ENCODE measurements around the gene RFX3.

RFX3 gene

DNA sequence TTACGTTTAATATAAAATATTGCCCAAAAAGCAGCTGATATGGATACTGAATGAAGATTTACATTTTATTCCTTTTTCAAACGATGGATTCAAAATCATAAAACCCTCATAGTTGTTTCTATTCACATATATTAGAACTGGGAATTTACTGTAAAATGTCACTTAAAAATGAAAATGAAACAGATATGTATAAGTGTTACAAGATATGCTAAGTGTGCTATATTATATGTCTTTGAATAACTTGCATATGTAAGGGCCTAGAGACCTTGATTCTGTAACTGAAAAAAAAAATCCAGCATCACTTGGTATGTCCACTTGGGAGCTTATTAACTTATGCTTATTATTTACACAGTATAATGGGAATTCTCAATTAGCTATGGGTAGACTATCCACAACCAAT, 43.2 kb downstream of the RFX3 start:
- DNase-seq (ENCODE audit: low read depth), result no peak
- H3K4me3 ChIP-seq (ENCODE audit: control insufficient read depth, low read depth, low read length), result no peak overlapping the region
- TF ChIP-seq, protein P1, sequence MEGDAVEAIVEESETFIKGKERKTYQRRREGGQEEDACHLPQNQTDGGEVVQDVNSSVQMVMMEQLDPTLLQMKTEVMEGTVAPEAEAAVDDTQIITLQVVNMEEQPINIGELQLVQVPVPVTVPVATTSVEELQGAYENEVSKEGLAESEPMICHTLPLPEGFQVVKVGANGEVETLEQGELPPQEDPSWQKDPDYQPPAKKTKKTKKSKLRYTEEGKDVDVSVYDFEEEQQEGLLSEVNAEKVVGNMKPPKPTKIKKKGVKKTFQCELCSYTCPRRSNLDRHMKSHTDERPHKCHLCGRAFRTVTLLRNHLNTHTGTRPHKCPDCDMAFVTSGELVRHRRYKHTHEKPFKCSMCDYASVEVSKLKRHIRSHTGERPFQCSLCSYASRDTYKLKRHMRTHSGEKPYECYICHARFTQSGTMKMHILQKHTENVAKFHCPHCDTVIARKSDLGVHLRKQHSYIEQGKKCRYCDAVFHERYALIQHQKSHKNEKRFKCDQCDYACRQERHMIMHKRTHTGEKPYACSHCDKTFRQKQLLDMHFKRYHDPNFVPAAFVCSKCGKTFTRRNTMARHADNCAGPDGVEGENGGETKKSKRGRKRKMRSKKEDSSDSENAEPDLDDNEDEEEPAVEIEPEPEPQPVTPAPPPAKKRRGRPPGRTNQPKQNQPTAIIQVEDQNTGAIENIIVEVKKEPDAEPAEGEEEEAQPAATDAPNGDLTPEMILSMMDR (IDR thresholded peaks at IDR 0.05; ENCODE audit: control insufficient read depth, insufficient read depth, low read depth, low read length, missing control alignments), result no peak

DNA sequence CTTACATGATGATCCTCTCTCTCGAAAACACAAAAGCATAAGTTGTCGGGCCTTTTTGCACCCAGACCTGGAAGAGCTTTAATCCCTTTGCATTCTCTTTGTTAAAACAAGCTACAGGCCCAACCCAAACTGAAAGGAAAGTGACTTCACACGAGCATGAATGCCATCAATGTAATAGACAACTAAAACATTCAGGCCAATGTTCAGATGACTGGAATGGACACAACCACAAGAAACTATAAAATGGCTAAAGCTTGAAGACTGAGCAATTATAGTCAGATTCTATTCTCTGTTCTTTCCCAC, 45.5 kb downstream of the RFX3 start:
- no peak overlapping the region for H3K4me3 ChIP-seq (ENCODE audit: control insufficient read depth, low read depth, low read length)
- no peak for DNase-seq (ENCODE audit: low read depth)
- TF ChIP-seq, protein P1 (IDR thresholded peaks at IDR 0.05; ENCODE audit: control insufficient read depth, insufficient read depth, low read depth, low read length, missing control alignments), result no peak

DNA sequence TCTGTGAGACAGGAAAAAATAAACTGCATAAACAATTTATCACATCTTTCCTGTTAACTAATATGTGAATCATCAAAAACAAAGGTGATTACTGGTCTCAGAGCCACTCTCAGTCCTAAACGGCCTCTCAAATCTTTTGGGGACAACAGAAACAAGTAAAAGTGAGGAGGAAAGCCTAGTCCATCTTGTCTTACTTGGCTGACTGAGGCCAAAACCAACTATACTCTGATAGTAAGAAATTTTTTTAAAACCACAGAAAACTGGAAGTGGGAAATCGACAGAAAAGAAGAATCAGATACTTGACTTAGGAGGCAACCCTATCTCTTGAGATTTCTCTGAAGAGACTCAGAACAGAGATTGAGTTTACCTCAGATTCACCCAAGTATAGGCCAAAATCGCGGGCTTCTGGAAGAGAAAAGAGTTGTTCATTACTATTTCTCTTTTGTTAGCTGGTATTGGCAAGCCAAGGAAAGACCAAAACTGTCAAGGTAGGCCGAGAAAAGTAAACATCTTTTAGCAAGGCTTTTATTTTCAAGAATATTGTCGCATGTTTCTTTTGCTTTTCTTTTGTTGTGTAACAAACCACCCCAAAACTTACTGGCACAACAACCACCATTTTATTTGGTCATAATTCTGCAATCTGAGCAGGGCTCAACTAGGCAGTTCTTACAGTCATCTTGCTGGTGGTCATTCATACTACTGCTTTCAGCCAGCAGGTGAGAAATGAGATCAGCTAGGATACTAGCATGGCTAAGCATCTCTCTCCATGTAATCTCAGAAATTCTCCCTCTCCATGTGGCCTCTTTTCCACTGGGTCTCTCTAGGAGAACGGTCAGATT, 46.1 kb downstream of the RFX3 start:
- H3K4me3 ChIP-seq (ENCODE audit: control insufficient read depth, low read depth, low read length), result no peak overlapping the region
- TF ChIP-seq, protein P1 (IDR thresholded peaks at IDR 0.05; ENCODE audit: control insufficient read depth, insufficient read depth, low read depth, low read length, missing control alignments), result no peak
- no peak for DNase-seq (ENCODE audit: low read depth)

DNA sequence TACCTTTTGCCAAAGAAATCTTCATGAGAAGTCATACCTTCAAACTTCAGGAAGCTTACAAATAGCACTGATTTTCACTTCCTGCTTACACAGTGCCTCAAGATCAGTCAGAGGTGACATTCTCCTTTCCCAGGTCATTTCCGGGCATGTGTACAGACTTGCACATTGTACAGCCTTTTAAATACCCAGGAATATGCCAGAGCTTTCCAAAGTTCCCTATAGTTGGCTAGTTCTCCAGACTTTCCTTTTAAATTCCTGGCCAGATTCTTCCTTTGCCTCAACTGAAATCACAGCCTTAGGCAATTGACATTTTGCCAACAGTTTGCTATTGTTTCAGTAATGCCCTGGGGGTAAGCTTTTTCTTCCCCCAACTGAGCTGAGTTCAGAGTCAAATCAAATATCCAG, 47.2 kb downstream of the RFX3 start:
- TF ChIP-seq, protein P1 (IDR thresholded peaks at IDR 0.05; ENCODE audit: control insufficient read depth, insufficient read depth, low read depth, low read length, missing control alignments), result no peak
- DNase-seq (ENCODE audit: low read depth), result no peak
- H3K4me3 ChIP-seq (ENCODE audit: control insufficient read depth, low read depth, low read length), result no peak overlapping the region

DNA sequence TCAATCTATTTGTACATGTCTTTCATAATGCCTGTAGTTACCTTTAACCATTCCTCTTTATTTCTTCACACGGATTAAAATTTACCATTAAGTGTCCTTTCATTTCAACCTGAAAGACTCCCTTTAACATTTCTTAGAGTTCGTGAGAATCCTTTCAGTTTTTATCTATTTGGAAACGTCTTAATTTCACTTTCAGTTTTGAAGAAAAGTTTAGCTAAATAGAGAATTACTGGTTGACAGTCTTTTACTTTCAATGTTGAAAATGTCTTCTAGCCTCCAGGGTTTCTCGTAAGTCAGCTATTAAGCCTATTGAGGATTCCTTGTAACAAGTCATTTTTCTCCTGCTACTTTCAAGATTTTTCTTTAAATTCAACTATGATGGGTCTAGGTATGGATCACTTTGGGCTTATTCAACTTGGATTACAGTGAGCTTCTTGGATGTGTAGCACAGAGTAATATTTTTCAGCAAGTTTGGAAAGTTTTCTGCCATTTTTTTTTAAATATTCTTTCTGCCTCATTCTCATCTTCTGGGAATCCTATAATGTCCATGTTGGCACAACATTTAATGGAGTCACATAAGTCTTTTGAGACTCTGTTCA, 48.5 kb downstream of the RFX3 start:
- no peak for DNase-seq (ENCODE audit: low read depth)
- TF ChIP-seq, protein P1 (IDR thresholded peaks at IDR 0.05; ENCODE audit: control insufficient read depth, insufficient read depth, low read depth, low read length, missing control alignments), result no peak
- H3K4me3 ChIP-seq (ENCODE audit: control insufficient read depth, low read depth, low read length), result no peak overlapping the region

DNA sequence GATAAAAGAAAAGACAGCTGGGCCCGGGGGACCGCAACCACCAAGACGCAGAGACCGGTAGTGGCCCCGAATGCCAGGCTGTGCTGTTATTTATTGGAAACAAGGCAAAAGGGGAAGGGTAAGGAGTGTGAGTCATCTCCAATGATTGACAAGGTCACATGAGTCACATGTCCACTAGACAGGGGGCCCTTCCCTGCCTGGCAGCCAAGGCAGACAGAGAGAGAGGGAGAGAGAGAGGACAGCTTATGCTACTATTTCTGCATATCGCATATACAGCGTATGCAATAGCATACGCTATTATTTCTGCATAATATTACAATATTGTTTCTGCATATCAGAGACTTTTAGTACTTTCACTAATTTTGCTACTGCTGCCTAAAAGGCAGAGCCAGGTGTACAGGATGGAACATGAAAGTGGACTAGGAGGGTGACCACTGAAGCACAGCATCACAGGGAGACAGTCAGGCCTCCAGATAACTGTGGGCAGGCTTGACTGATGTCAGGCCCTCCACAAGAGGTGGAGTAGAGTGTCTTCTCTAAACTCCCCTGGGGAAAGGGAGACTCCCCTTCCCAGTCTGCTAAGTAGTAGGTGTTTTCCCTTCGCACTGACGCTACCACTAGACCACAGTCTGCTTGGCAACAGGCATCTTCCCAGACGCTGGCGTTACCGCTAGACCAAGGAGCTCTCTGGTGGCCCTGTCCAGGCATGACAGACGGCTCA, 50.3 kb downstream of the RFX3 start:
- DNase-seq (ENCODE audit: low read depth), result no peak
- TF ChIP-seq, protein P1 (IDR thresholded peaks at IDR 0.05; ENCODE audit: control insufficient read depth, insufficient read depth, low read depth, low read length, missing control alignments), result no peak

More for the DNA sequence above, 50.3 kb downstream of the RFX3 start:
- H3K4me3 ChIP-seq (ENCODE audit: control insufficient read depth, low read depth, low read length), result no peak overlapping the region
